Activated effector memory CD4-positive, alpha-beta T cell treated with Interleukin-2 at 50 U/mL for 16 hours (primary cell): ENCODE results near the gene DRICH1.
"Not testable (repeated sequence)": the region's sequence is repeated elsewhere in the genome, so short reads cannot be mapped to it uniquely, and the experiment has no call there.

Experiments used
- DNase-seq: peaks from one replicate; pipeline ENCODE4 v3.0.0-alpha.2; 2020

DRICH1 gene

DNA sequence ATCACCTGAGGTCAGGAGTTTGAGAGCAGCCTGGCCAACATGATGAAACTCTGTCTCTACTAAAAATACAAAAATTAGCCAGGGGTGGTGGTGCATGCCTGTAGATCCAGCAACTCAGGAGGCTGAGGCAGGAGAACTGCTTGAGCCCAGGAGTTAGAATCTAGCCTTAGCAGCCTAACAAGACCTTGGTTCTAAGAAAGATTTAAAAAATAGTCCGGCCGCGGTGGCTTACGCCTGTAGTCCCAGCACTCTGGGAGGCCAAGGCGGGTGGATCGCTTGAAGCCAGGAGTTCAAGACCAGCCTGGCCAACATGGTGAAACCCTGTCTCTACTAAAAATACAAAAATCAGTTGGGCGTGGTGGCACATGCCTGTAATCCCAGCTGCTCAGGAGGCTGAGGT is 14.4 kb upstream of the DRICH1 start:
- not testable (repeated sequence) for DNase-seq

- DNase-seq, result not testable (repeated sequence)
Measured at GRCh38 chr22:23640206-23640605, 8.1 kb upstream of the DRICH1 start.

- DNase-seq, result no peak
Measured at GRCh38 chr22:23639661-23640060, 7.5 kb upstream of the DRICH1 start.

DNA sequence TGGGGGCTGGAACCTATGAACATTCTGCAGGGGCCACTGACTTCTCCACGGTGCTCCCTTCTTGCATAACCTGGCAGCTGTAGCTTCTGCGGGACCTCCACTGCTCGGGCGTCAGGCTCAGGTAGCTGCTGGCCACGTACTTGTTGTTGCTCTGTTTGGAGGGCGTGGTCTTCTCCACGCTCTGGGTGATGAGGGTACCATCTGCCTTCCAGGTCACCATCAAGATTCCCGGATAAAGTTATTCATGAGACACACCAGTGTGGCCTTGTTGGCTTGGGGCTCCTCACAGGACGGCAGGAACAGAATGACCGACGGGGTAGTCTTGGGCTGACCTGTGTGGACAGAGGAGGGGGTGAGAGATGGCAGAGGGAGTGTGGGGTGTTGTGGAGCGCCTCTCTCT is 6.5 kb upstream of the DRICH1 start:
- no peak for DNase-seq

GRCh38 chr22:23635291-23635690 is 3.2 kb upstream of the DRICH1 start:
- not testable (repeated sequence) for DNase-seq

- DNase-seq, result not testable (repeated sequence)
Measured at GRCh38 chr22:23628056-23628743, 3.9 kb downstream of the DRICH1 start.

- peak; percentile 39 for DNase-seq
Measured at GRCh38 chr22:23627401-23628055, 4.6 kb downstream of the DRICH1 start.

GRCh38 chr22:23626286-23626975 is 5.7 kb downstream of the DRICH1 start:
- no peak for DNase-seq

DNA sequence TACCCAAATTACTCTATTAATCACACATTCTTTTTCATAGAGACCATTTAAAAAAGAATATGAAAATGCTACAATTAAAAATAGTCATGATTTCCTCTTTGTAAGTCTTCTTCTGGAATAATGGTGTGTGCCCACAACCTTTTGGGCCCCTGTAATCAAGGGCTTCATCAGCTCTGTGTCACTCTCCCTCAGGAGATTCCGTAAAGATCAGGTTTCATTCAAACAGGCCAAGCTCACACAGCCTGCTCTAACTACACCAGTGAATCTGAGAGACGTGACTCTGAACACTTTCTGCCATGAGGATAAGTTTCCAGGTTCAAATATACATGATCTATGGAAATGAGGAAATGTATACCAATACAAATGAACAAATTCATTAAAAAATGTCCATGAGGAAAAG is 9.5 kb downstream of the DRICH1 start:
- no peak for DNase-seq

- not testable (repeated sequence) for DNase-seq
Measured at GRCh38 chr22:23621916-23622315, 10.2 kb downstream of the DRICH1 start.

DNA sequence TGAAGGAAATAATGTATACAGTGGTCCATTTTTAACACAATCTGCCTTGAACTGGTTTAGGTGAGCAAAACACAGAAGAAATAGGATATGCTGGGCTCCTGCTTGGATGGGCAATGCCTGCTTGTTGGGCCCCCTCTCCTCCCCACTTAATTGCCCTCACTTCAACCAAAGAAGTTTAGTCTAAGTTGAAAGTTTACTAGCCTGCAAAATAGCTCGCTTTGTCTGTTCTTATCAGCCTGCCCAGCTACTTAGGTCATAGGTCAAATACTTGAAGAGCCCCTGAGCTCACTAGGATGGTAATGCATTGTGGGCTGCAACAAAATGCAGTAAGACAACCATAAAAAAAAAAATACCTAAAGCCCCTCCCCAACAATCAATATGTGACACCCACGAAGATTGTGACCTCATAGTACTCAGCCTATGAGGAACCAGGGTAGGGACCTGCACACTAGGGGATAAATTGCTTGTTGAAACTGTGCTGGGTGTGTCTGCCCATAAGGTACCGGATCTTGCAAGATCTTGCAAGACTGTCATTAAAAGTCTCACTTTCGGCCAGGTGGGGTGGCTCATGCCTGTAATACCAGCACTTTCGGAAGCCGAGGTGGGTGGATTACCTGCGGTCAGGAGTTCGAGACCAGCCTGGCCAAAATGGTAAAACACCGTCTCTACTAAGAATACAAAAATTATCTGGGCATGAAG is 10.9 kb downstream of the DRICH1 start:
- DNase-seq, result no peak

- no peak for DNase-seq
Measured at GRCh38 chr22:23613193-23613972, 18.7 kb downstream of the DRICH1 start.

DNA sequence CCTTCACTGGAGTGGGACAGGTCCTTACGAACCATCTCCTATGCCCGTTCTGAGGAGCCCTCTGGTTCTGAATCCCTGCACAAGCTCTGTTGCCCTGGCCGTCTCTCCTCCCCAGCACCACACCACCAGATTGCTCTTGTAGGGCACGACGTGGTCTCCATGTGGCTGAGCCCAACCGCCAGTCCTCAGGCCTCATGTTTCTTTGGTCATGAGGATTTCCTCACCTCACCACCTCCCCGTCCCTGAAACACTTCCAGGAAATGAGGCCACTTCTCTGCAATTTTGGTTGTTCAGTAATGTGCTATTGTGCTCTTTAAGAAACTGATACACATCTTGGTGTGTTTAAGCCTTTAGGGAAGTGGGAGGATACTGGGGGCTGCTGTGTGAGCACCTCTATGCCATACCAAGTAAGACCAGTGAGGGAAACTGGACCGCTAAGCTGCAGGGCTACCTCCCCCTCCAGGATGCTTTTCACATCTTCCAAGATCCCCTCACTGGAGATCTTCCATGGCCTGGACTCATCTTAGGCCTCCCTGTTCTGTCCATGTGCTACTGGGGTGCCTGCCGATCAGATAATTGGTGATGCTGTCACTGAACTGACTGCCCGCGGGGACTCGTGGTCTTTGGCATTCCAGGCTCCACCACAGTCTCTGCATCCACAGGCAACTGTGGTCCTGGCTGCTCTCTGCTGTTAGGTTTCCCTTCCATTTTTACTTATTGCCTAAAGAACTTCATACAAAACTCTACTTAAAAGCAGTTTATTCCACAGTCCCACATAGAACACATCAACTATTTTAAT is 21.9 kb downstream of the DRICH1 start:
- DNase-seq, result no peak

DNA sequence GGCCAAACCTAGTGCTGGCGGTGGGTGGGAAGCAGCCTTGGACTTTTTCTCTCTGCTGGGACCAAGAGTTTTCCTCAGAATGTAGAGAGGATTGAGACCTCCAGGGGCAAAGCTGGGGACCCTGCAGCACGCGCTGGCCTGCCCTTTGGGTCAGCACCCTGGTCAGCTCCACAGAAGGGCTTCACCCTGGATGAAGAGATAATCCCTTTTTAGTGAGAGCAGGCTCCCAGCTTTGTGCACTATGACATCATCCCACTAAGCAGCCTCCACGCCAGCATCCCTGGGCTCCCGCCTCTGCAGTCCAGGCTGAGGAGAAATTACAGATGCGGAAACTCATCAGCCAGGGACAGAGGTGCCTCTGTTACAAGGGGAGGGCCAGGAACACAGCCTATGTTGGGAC is 23.5 kb downstream of the DRICH1 start:
- DNase-seq, result no peak

DNA sequence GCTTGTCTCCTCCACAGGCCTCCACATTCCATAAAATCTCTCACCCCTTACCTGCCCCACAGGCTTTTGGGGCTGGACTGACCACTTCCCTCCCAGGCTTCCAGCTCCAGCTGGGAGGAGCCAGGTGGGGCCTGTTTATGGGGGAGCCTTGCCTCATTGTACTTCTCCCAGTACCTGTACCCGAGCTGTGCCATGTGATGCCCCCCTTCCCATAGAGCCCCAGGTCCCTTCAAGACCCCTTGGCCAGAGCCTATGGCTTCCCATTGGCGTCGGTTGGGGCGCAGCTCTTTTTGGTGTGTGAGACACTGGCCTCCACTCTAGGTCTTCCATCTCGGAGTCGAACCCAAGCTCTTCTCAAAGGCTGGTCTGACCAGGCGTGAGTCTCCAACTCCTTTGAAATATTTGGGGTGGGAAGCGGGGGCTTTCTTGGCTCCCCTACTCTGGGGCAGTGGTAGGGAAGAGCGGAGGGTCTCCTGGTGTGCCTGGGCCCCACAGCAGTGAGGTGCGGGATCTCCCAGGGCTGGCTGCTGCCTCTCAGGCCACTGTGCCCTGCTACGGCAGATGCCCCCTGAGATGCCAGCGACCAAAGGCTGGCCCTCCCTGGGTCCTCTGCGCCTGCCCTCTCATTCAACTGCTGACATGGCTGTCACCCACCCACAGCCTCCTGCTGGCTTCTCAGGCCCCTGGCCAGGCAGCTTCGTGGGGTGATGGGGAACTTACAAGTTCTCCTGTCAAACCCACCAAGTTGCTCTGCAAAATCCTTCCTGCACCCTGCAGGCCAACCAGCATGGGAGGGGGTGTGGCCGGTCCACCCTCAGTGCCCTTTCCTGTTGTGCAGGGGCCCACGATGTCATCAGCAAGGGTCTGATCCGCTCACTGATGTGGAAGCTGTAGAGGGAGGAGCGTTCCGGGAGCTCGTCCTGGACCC is 25.7 kb downstream of the DRICH1 start:
- DNase-seq, result no peak

DNA sequence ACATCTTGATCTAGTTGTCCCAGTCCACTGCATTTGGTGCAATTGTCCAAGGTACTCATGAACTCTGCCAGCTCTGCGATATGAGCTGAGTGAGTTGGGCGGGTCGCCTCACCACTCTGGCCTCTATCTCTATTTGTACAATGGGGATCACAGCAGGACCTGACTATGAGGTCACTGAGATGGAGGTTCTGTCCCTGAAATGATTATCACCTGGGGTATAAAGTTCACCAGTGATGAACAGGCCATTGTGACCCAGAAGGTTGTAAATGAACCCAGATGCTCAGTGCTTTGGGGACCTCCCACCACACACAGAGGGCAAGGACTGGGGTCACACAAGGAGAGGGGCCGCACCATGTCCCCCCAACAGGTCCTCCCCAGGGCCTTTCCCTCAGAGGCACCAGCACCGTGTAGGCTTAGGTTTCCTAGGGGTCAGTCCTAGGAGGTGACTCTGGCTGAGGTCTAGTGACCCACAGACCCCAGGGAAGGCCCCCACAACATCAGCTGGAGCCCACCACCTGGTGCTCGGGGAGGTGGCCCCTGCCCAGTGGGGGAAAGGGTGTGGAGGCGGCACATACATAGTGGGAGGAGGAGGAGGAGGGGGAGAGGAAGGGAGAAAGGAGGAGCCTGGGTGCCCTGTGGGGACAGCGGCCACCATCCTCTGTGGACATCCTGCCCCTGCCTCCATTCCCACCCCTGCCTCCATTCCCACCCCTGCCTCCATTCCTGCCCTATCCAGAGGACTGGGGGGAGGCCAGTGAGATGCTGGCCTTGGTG is 27.0 kb downstream of the DRICH1 start:
- no peak for DNase-seq

GRCh38 chr22:23603266-23603665 is 28.9 kb downstream of the DRICH1 start:
- no peak for DNase-seq

GRCh38 chr22:23598805-23599518 is 33.2 kb downstream of the DRICH1 start:
- DNase-seq, result no peak
